GM18909 (cell line): ENCODE results near the gene RBM4B.

Experiments used
- ATAC-seq: cut with Tn5 transposase; IDR thresholded peaks from one replicate; pipeline ENCODE4 v1.9.1; 2021; ENCODE audit warnings: mild to moderate bottlenecking; ENCODE audit not compliant: unreplicated experiment, poor library complexity

RBM4B gene

GRCh38 chr11:66708094-66708493 lies 30.4 kb upstream of the RBM4B start:
- ATAC-seq, result no peak

GRCh38 chr11:66707486-66707885 lies 29.8 kb upstream of the RBM4B start:
- ATAC-seq, result no peak

GRCh38 chr11:66706989-66707388 lies 29.3 kb upstream of the RBM4B start:
- no peak for ATAC-seq

GRCh38 chr11:66705587-66706335 lies 28.1 kb upstream of the RBM4B start:
- no peak for ATAC-seq

GRCh38 chr11:66704659-66705360 lies 27.1 kb upstream of the RBM4B start:
- ATAC-seq, result no peak

GRCh38 chr11:66701432-66702240 lies 23.9 kb upstream of the RBM4B start:
- ATAC-seq, result no peak

- ATAC-seq, result no peak
Measured at GRCh38 chr11:66700742-66701141, 23.1 kb upstream of the RBM4B start.

GRCh38 chr11:66700337-66700736 lies 22.6 kb upstream of the RBM4B start:
- ATAC-seq, result no peak

- no peak for ATAC-seq
Measured at GRCh38 chr11:66698491-66698890, 20.8 kb upstream of the RBM4B start.

- no peak for ATAC-seq
Measured at GRCh38 chr11:66697988-66698387, 20.3 kb upstream of the RBM4B start.

GRCh38 chr11:66696146-66696545 lies 18.5 kb upstream of the RBM4B start:
- no peak for ATAC-seq

GRCh38 chr11:66694732-66695207 lies 17.1 kb upstream of the RBM4B start:
- ATAC-seq, result no peak

- no peak for ATAC-seq
Measured at GRCh38 chr11:66694056-66694410, 16.3 kb upstream of the RBM4B start.

GRCh38 chr11:66693356-66694055 lies 15.8 kb upstream of the RBM4B start:
- no peak for ATAC-seq

GRCh38 chr11:66692871-66693331 lies 15.2 kb upstream of the RBM4B start:
- no peak for ATAC-seq

GRCh38 chr11:66692446-66692845 lies 14.8 kb upstream of the RBM4B start:
- ATAC-seq, result no peak

GRCh38 chr11:66691311-66691980 lies 13.8 kb upstream of the RBM4B start:
- ATAC-seq, result no peak

GRCh38 chr11:66689661-66690590 lies 12.2 kb upstream of the RBM4B start:
- no peak for ATAC-seq
